Neural crest cell (in vitro differentiated cells): ENCODE results near the gene GPBAR1. TPM values are rescaled to one million over a fixed set of nuclear protein-coding genes. Genes with fewer than 3 reads are reported as not detected.
A peak's percentile ranks its signal among the peaks of the same experiment; 100 is the strongest.

Experiments used
- DNase-seq: peaks from one replicate; pipeline ENCODE4 v3.0.0; 2021; ENCODE audit warnings: low read depth, mixed read lengths, low spot score
- H3K27ac Mint-ChIP-seq: one replicate; pipeline ENCODE4 v1.8.0; 2021; ENCODE audit warnings: mild to moderate bottlenecking, mixed read lengths; ENCODE audit not compliant: unreplicated experiment
- H3K27me3 Mint-ChIP-seq: 2 replicates; pipeline ENCODE4 v1.8.0; 2021; ENCODE audit warnings: low read depth, mild to moderate bottlenecking, mixed read lengths
- H3K36me3 Mint-ChIP-seq: 2 replicates; pipeline ENCODE4 v1.8.0; 2021; ENCODE audit warnings: low read depth, mild to moderate bottlenecking, mixed read lengths
- H3K4me1 Mint-ChIP-seq: 2 replicates; pipeline ENCODE4 v1.8.0; 2021; ENCODE audit warnings: mixed read lengths
- H3K4me3 Mint-ChIP-seq: one replicate; pipeline ENCODE4 v1.8.0; 2021; ENCODE audit warnings: mild to moderate bottlenecking, mixed read lengths
- H3K9me3 Mint-ChIP-seq: 2 replicates; pipeline ENCODE4 v1.8.0; 2021; ENCODE audit warnings: mixed read lengths
- CTCF ChIP-seq: fragments of 200-600 bp; sonication (generic); conservative IDR thresholded peaks from 2 replicates; pipeline ENCODE4 v1.5.0; 2021; ENCODE audit warnings: antibody characterized with exemption, mild to moderate bottlenecking
- total RNA-seq: library from RNA; stranded (reverse); gene quantifications from 2 replicates; pipeline ENCODE4 v1.2.1, GENCODE V29; 2021

GPBAR1 gene
- total RNA-seq, 1 donor from 2014 or later: 0.14 TPM

- no peak for TF ChIP-seq CTCF
- H3K27ac Mint-ChIP-seq: peak overlapping the region; percentile 19
- peaks cover 32% of the 10 kb centered on the region for H3K4me1 Mint-ChIP-seq
- H3K9me3 Mint-ChIP-seq: no peaks in the 10 kb centered on the region
- no peaks in the 10 kb centered on the region for H3K27me3 Mint-ChIP-seq
- no peak for DNase-seq
- H3K4me3 Mint-ChIP-seq: peak overlapping the region; percentile 59
- no peaks in the 10 kb centered on the region for H3K36me3 Mint-ChIP-seq
These were observed 13.1 kb downstream of the GPBAR1 start for GRCh38 chr2:218273908-218274249.

GRCh38 chr2:218274586-218274985 is 13.8 kb downstream of the GPBAR1 start:
- Mint-ChIP-seq H3K27me3 (no peaks in the 10 kb centered on the region), H3K27ac (peak overlapping the region; percentile 57), H3K4me3 (no peak overlapping the region), H3K9me3 (no peaks in the 10 kb centered on the region), H3K36me3 (no peaks in the 10 kb centered on the region), H3K4me1 (peaks cover 26% of the 10 kb centered on the region)
- DNase-seq: no peak
- TF ChIP-seq CTCF: no peak

- Mint-ChIP-seq H3K4me3 (no peak overlapping the region), H3K27me3 (no peaks in the 10 kb centered on the region), H3K27ac (no peak overlapping the region), H3K4me1 (peaks cover 20% of the 10 kb centered on the region), H3K9me3 (no peaks in the 10 kb centered on the region), H3K36me3 (no peaks in the 10 kb centered on the region)
- DNase-seq: no peak
- no peak for TF ChIP-seq CTCF
These were observed 14.7 kb downstream of the GPBAR1 start for GRCh38 chr2:218275371-218276072.

- Mint-ChIP-seq H3K27me3 (no peaks in the 10 kb centered on the region), H3K36me3 (no peaks in the 10 kb centered on the region), H3K4me1 (peaks cover 5% of the 10 kb centered on the region), H3K27ac (no peak overlapping the region), H3K9me3 (no peaks in the 10 kb centered on the region), H3K4me3 (no peak overlapping the region)
- DNase-seq: no peak
- no peak for TF ChIP-seq CTCF
These were observed 16.4 kb downstream of the GPBAR1 start for GRCh38 chr2:218276986-218277755.

GRCh38 chr2:218277921-218278320 is 17.1 kb downstream of the GPBAR1 start:
- Mint-ChIP-seq H3K27ac (no peak overlapping the region), H3K4me3 (no peak overlapping the region), H3K9me3 (no peaks in the 10 kb centered on the region), H3K4me1 (no peaks in the 10 kb centered on the region), H3K27me3 (no peaks in the 10 kb centered on the region), H3K36me3 (no peaks in the 10 kb centered on the region)
- no peak for DNase-seq
- no peak for TF ChIP-seq CTCF
